Activated CD8-positive, alpha-beta memory T cell treated with anti-CD3 and anti-CD28 coated beads for 4 hours (primary cell): ENCODE measurements around the gene MBP.

Experiments used
- DNase-seq, 2 donors: peaks; one replicate each; pipeline ENCODE4 v3.0.0-alpha.2; 2020; ENCODE audit warnings: low read depth in 2 of 2

Gene MBP

GRCh38 chr18:77133835-77134496 is 1.4 kb upstream of the MBP start:
- no peak for DNase-seq

GRCh38 chr18:77133051-77133834 is 660 bp upstream of the MBP start:
- no peak for DNase-seq

GRCh38 chr18:77131652-77132368 is 773 bp downstream of the MBP start:
- DNase-seq = no peak

- DNase-seq = no peak
Measured at GRCh38 chr18:77131100-77131651, 1.4 kb downstream of the MBP start.

GRCh38 chr18:77130229-77131099 is 2.1 kb downstream of the MBP start:
- DNase-seq = no peak

- DNase-seq = no peak
Measured at GRCh38 chr18:77129150-77129551, 3.4 kb downstream of the MBP start.

GRCh38 chr18:77127769-77128671 is 4.6 kb downstream of the MBP start:
- DNase-seq = no peak

GRCh38 chr18:77124452-77124922 is 8.1 kb downstream of the MBP start:
- DNase-seq = no peak

- no peak for DNase-seq
Measured at GRCh38 chr18:77123320-77124231, 9.0 kb downstream of the MBP start.

GRCh38 chr18:77121523-77121922 is 11.1 kb downstream of the MBP start:
- no peak for DNase-seq

GRCh38 chr18:77119851-77120491 is 12.6 kb downstream of the MBP start:
- DNase-seq = no peak

GRCh38 chr18:77119101-77119850 is 13.3 kb downstream of the MBP start:
- no peak for DNase-seq

GRCh38 chr18:77118256-77119090 is 14.1 kb downstream of the MBP start:
- no peak for DNase-seq

- DNase-seq = no peak
Measured at GRCh38 chr18:77116201-77117080, 16.1 kb downstream of the MBP start.

GRCh38 chr18:77115192-77115953 is 17.2 kb downstream of the MBP start:
- no peak for DNase-seq
